Lower leg skin (tissue), 3 donors: ENCODE data around the gene ACAT2.

Experiments used
- POLR2A ChIP-seq, 2 donors: fragments of 450-650 bp; IDR thresholded peaks; one replicate each; pipeline ENCODE4 v1.6.1; 2016 to 2017; ENCODE audit warnings: antibody characterized with exemption in 2 of 2, mild to moderate bottlenecking in 1 of 2, moderate library complexity in 1 of 2
- TF ChIP-seq, protein P1 (sequence below), 3 donors: fragments of 450-650 bp; IDR thresholded peaks; one replicate each; pipeline ENCODE4 v1.5.1; 2016; ENCODE audit warnings: antibody characterized with exemption in 3 of 3, mild to moderate bottlenecking in 3 of 3, moderate library complexity in 2 of 3

DNA sequence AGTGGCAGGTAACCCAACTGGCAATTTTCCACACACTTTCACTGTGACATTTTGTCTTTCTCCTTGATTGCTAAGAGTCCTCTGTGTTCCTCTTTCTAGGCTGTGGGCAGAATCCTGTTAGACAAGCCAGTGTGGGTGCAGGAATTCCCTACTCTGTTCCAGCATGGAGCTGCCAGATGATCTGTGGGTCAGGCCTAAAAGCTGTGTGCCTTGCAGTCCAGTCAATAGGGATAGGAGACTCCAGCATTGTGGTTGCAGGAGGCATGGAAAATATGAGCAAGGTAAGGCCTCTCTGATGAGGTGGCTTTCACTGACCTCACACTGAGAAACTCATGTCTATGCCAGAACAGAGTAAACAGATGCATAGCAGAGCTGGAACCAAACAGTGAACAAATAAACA is 5.1 kb downstream of the ACAT2 start:
- TF ChIP-seq, protein P1, sequence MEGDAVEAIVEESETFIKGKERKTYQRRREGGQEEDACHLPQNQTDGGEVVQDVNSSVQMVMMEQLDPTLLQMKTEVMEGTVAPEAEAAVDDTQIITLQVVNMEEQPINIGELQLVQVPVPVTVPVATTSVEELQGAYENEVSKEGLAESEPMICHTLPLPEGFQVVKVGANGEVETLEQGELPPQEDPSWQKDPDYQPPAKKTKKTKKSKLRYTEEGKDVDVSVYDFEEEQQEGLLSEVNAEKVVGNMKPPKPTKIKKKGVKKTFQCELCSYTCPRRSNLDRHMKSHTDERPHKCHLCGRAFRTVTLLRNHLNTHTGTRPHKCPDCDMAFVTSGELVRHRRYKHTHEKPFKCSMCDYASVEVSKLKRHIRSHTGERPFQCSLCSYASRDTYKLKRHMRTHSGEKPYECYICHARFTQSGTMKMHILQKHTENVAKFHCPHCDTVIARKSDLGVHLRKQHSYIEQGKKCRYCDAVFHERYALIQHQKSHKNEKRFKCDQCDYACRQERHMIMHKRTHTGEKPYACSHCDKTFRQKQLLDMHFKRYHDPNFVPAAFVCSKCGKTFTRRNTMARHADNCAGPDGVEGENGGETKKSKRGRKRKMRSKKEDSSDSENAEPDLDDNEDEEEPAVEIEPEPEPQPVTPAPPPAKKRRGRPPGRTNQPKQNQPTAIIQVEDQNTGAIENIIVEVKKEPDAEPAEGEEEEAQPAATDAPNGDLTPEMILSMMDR (IDR thresholded peaks at IDR 0.05) = no peak
- TF ChIP-seq POLR2A (IDR thresholded peaks at IDR 0.05) = no peak
